ENCODE results near the gene CHRNG. TPM values are rescaled to one million over a fixed set of nuclear protein-coding genes. Genes with fewer than 3 reads are reported as not detected.
A peak's percentile ranks its signal among the peaks of the same experiment; 100 is the strongest.
"Not testable (repeated sequence)": the region's sequence is repeated elsewhere in the genome, so short reads cannot be mapped to it uniquely, and the experiment has no call there.

CHRNG gene
- total RNA-seq, 1 experiment from 2014 or later = not detected

- DNase-seq = no peak
- no peaks in the 10 kb centered on the region for H3K27me3 ChIP-seq
- H3K4me3 ChIP-seq = no peak overlapping the region
- peaks cover 5% of the 10 kb centered on the region for H3K9me3 ChIP-seq
- peaks cover 36% of the 10 kb centered on the region for H3K36me3 ChIP-seq
Observed at GRCh38 chr2:232547991-232548390, 8.5 kb downstream of the CHRNG start.

GRCh38 chr2:232549655-232550353 is 10.3 kb downstream of the CHRNG start:
- DNase-seq = no peak
- peak overlapping the region; percentile 100 for H3K4me3 ChIP-seq
- peaks cover 42% of the 10 kb centered on the region for H3K36me3 ChIP-seq
- H3K9me3 ChIP-seq = peaks cover 5% of the 10 kb centered on the region
- no peaks in the 10 kb centered on the region for H3K27me3 ChIP-seq

GRCh38 chr2:232550354-232551249 is 11.1 kb downstream of the CHRNG start, which contains the start of the genes EIF4E2 and TIGD1:
TSS of gene EIF4E2 (plus strand) at chr2:232550689. CDS start at chr2:232550725, 36 bp downstream.
TSS of gene TIGD1 (minus strand) at chr2:232550557. CDS start at chr2:232549882, 675 bp downstream.
- peak; percentile 95 for DNase-seq
- H3K9me3 ChIP-seq = peaks cover 5% of the 10 kb centered on the region
- peak within 1 kb of the TSS; percentile 100 for H3K4me3 ChIP-seq
- H3K36me3 ChIP-seq = peaks cover 42% of the 10 kb centered on the region
- H3K27me3 ChIP-seq = no peaks in the 10 kb centered on the region

- Histone ChIP-seq H3K4me3 (peak overlapping the region; percentile 100), H3K9me3 (peaks cover 5% of the 10 kb centered on the region), H3K36me3 (peaks cover 45% of the 10 kb centered on the region), H3K27me3 (no peaks in the 10 kb centered on the region)
- no peak for DNase-seq
Observed at GRCh38 chr2:232551250-232551638, 11.8 kb downstream of the CHRNG start.

- Histone ChIP-seq H3K36me3 (peaks cover 50% of the 10 kb centered on the region), H3K4me3 (peak overlapping the region; percentile 100), H3K27me3 (no peaks in the 10 kb centered on the region), H3K9me3 (peaks cover 5% of the 10 kb centered on the region)
- no peak for DNase-seq
Observed at GRCh38 chr2:232551776-232552175, 12.3 kb downstream of the CHRNG start.

GRCh38 chr2:232556426-232556825 is 16.9 kb downstream of the CHRNG start:
- no peak for DNase-seq
- H3K27me3 ChIP-seq = no peaks in the 10 kb centered on the region
- peaks cover 63% of the 10 kb centered on the region for H3K36me3 ChIP-seq
- H3K9me3 ChIP-seq = no peaks in the 10 kb centered on the region
- H3K4me3 ChIP-seq = no peak overlapping the region

GRCh38 chr2:232562515-232563151 is 23.1 kb downstream of the CHRNG start:
- H3K36me3 ChIP-seq = peaks cover 77% of the 10 kb centered on the region

GRCh38 chr2:232563580-232563979 is 24.1 kb downstream of the CHRNG start:
- Histone ChIP-seq H3K4me3 (no peak overlapping the region), H3K9me3 (no peaks in the 10 kb centered on the region), H3K36me3 (peaks cover 76% of the 10 kb centered on the region), H3K27me3 (no peaks in the 10 kb centered on the region)
- no peak for DNase-seq

More at GRCh38 chr2:232562515-232563151, 23.1 kb downstream of the CHRNG start:
- DNase-seq = no peak
- Histone ChIP-seq H3K27me3 (no peaks in the 10 kb centered on the region), H3K4me3 (no peak overlapping the region), H3K9me3 (no peaks in the 10 kb centered on the region)

GRCh38 chr2:232567721-232568120 is 28.2 kb downstream of the CHRNG start:
- no peaks in the 10 kb centered on the region for H3K9me3 ChIP-seq
- H3K27me3 ChIP-seq = no peaks in the 10 kb centered on the region
- DNase-seq = no peak
- no peak overlapping the region for H3K4me3 ChIP-seq
- H3K36me3 ChIP-seq = peaks cover 87% of the 10 kb centered on the region

GRCh38 chr2:232568161-232568560 is 28.7 kb downstream of the CHRNG start:
- peak; percentile 86 for DNase-seq
- H3K36me3 ChIP-seq = peaks cover 88% of the 10 kb centered on the region
- no peak overlapping the region for H3K4me3 ChIP-seq
- no peaks in the 10 kb centered on the region for H3K27me3 ChIP-seq
- H3K9me3 ChIP-seq = no peaks in the 10 kb centered on the region

- Histone ChIP-seq H3K36me3 (peaks cover 80% of the 10 kb centered on the region), H3K9me3 (no peaks in the 10 kb centered on the region), H3K27me3 (no peaks in the 10 kb centered on the region), H3K4me3 (no peak overlapping the region)
- DNase-seq = no peak
Observed at GRCh38 chr2:232569541-232569940, 30.0 kb downstream of the CHRNG start.

GRCh38 chr2:232570481-232570880 is 31.0 kb downstream of the CHRNG start:
- peaks cover 74% of the 10 kb centered on the region for H3K36me3 ChIP-seq
- H3K27me3 ChIP-seq, DNase-seq, H3K9me3 ChIP-seq, H3K4me3 ChIP-seq: not testable (repeated sequence)

GRCh38 chr2:232571026-232571474 is 31.6 kb downstream of the CHRNG start:
- DNase-seq = no peak

GRCh38 chr2:232573042-232573441 is 33.5 kb downstream of the CHRNG start:
- Histone ChIP-seq H3K36me3 (peaks cover 49% of the 10 kb centered on the region), H3K4me3 (no peak overlapping the region), H3K27me3 (no peaks in the 10 kb centered on the region), H3K9me3 (no peaks in the 10 kb centered on the region)
- DNase-seq = no peak

More at GRCh38 chr2:232571026-232571474, 31.6 kb downstream of the CHRNG start:
- H3K27me3 ChIP-seq = no peaks in the 10 kb centered on the region
- H3K4me3 ChIP-seq = no peak overlapping the region
- H3K9me3 ChIP-seq = no peaks in the 10 kb centered on the region
- peaks cover 68% of the 10 kb centered on the region for H3K36me3 ChIP-seq

GRCh38 chr2:232573771-232574435 is 34.4 kb downstream of the CHRNG start:
- DNase-seq = no peak
- Histone ChIP-seq H3K36me3 (peaks cover 45% of the 10 kb centered on the region), H3K4me3 (no peak overlapping the region), H3K27me3 (no peaks in the 10 kb centered on the region), H3K9me3 (no peaks in the 10 kb centered on the region)

GRCh38 chr2:232574674-232575403 is 35.3 kb downstream of the CHRNG start:
- no peak overlapping the region for H3K4me3 ChIP-seq
- H3K27me3 ChIP-seq = no peaks in the 10 kb centered on the region
- H3K9me3 ChIP-seq = no peaks in the 10 kb centered on the region
- H3K36me3 ChIP-seq = peaks cover 40% of the 10 kb centered on the region
- no peak for DNase-seq
